ENCODE results near the gene PLA2R1. TPM values are rescaled to one million over a fixed set of nuclear protein-coding genes. Genes with fewer than 3 reads are reported as not detected.

The PLA2R1 gene
- total and polyA plus RNA-seq, 2 of the 4 experiments (the other 2 are of a cell fraction): 0.43 to 0.54 TPM

GRCh38 chr2:159904959-159905305, 157.5 kb downstream of the PLA2R1 start:
- 20% methylated on average over 2 of the region's 10 CpGs; no CpG with 5 or more reads in 1 of the 2 experiments for WGBS, 2 experiments (ENCODE audit: extremely low coverage in 2 of 2, insufficient read length in 1 of 2)
- Histone ChIP-seq H3K14ac (replicated peaks; ENCODE audit: low read depth, low read length) (no peak overlapping the region), H4K5ac (ENCODE audit: low read depth, low read length) (no peak overlapping the region), H3K18ac (ENCODE audit: low read depth, low read length) (no peak overlapping the region), H3K4ac (ENCODE audit: low read depth, low read length) (no peak overlapping the region), H2AFZ (replicated peaks; ENCODE audit: low read length, poor library complexity) (no peak overlapping the region), H3K27ac (ENCODE audit: insufficient read depth, low read length) (no peak overlapping the region), H4K91ac (ENCODE audit: insufficient read depth, low read depth, low read length) (no peak overlapping the region), H3K27me3 (ENCODE audit: control insufficient read depth, insufficient read depth, low read length) (peaks cover 48% of the 10 kb centered on the region), H3K9me1 (ENCODE audit: insufficient read depth, low read length) (no peaks in the 10 kb centered on the region), H2AK5ac (ENCODE audit: low read depth, low read length) (no peak overlapping the region), H3K4me2 (ENCODE audit: low read depth, low read length) (no peak overlapping the region), H3K23ac (ENCODE audit: low read depth, low read length) (no peak overlapping the region), H2BK120ac (ENCODE audit: low read depth, low read length) (no peak overlapping the region), H2BK20ac (ENCODE audit: low read depth, low read length) (no peak overlapping the region), H3K56ac (ENCODE audit: extremely low read depth, insufficient read depth, low read length) (no peak overlapping the region), H2BK5ac (ENCODE audit: low read depth, low read length, poor library complexity, severe bottlenecking) (no peak overlapping the region), H2BK15ac (ENCODE audit: low read depth, low read length) (no peak overlapping the region), H3K9me3 (ENCODE audit: control insufficient read depth, insufficient read depth, low read length) (peaks cover 4% of the 10 kb centered on the region; the same call in 1 of the 2 replicates), H3K79me1 (ENCODE audit: low read depth in 1 of 2, low read length in 2 of 2) (no peaks in the 10 kb centered on the region), H3K36me3 (ENCODE audit: control insufficient read depth, insufficient read depth, low read length) (no peaks in the 10 kb centered on the region), H4K20me1 (ENCODE audit: insufficient read depth, low read length) (no peaks in the 10 kb centered on the region), H3K4me3 (ENCODE audit: insufficient read depth, low read depth, low read length) (no peak overlapping the region), H2AK9ac (replicated peaks; ENCODE audit: low read depth, low read length, poor library complexity) (no peak overlapping the region), H4K8ac (ENCODE audit: low read depth in 2 of 2, low read length in 2 of 2) (no peak overlapping the region), H3K9ac (ENCODE audit: low read depth, low read length) (no peak overlapping the region), H3K4me1 (ENCODE audit: control insufficient read depth, insufficient read depth, low read length) (no peaks in the 10 kb centered on the region)
- in situ Hi-C loops (cut with MboI; ENCODE audit: low sequenced_read_pairs) (no loop called here), intact Hi-C loops (cut with micrococcal nuclease) (no loop called here), dilution Hi-C loops (cut with HindIII; ENCODE audit: low sequenced_read_pairs, unreplicated experiment) (no loop called here)
- ChIA-PET POLR2A (ENCODE audit: unreplicated experiment) (interaction anchor here (0.7 kb wide), 1 partner anchor 43 kb away, joined by 3 read pairs; no protein-coding TSS in a partner anchor), CTCF (interaction anchor here (1.1 kb wide), 1 partner anchor 16 kb away, joined by 3 read pairs; no protein-coding TSS in a partner anchor)
- no TSS peak for BruUV-seq (replicated peaks)
- TF ChIP-seq RCOR1 (IDR thresholded peaks at IDR 0.05; ENCODE audit: insufficient replicate concordance, low read length): no peak
- TF ChIP-seq MXI1 (IDR thresholded peaks at IDR 0.05; ENCODE audit: borderline replicate concordance, low read depth, low read length): no peak
- TF ChIP-seq MAFK (IDR thresholded peaks at IDR 0.05; ENCODE audit: low read depth, low read length): no peak
- TF ChIP-seq MAZ (IDR thresholded peaks at IDR 0.05; ENCODE audit: borderline replicate concordance, low read depth, low read length): no peak
- TF ChIP-seq SMC3 (IDR thresholded peaks at IDR 0.05; ENCODE audit: low read depth, low read length): no peak
- TF ChIP-seq, protein P1, sequence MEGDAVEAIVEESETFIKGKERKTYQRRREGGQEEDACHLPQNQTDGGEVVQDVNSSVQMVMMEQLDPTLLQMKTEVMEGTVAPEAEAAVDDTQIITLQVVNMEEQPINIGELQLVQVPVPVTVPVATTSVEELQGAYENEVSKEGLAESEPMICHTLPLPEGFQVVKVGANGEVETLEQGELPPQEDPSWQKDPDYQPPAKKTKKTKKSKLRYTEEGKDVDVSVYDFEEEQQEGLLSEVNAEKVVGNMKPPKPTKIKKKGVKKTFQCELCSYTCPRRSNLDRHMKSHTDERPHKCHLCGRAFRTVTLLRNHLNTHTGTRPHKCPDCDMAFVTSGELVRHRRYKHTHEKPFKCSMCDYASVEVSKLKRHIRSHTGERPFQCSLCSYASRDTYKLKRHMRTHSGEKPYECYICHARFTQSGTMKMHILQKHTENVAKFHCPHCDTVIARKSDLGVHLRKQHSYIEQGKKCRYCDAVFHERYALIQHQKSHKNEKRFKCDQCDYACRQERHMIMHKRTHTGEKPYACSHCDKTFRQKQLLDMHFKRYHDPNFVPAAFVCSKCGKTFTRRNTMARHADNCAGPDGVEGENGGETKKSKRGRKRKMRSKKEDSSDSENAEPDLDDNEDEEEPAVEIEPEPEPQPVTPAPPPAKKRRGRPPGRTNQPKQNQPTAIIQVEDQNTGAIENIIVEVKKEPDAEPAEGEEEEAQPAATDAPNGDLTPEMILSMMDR (conservative IDR thresholded peaks at IDR 0.05; ENCODE audit: low read depth, low read length): no peak
- no peak for TF ChIP-seq NFE2L2 (IDR thresholded peaks at IDR 0.05; ENCODE audit: low read depth, low read length)
- no peak for ATAC-seq (ENCODE audit: low read depth)
- no peak for DNase-seq
